Astrocyte of the spinal cord (primary cell): ENCODE results near the gene GRM8.

Experiments used
- DNase-seq: peaks from one replicate; pipeline ENCODE4 v3.0.0; 2011; ENCODE audit warnings: low read depth, low spot score
- H3K4me3 ChIP-seq: 2 replicates; pipeline ENCODE4 v1.5.1; 2011; ENCODE audit warnings: low read depth, mild to moderate bottlenecking, low read length, moderate library complexity
- CTCF ChIP-seq: IDR thresholded peaks from 2 replicates; pipeline ENCODE4 v1.5.1; 2012; ENCODE audit warnings: low read depth, mild to moderate bottlenecking, low read length, inconsistent platforms
- in situ Hi-C: cut with HindIII; loops from 2 replicates; pipeline ENCODE4 v1.10.0; 2017; ENCODE audit warnings: low sequenced_read_pairs

The GRM8 gene

GRCh38 chr7:126635545-126635944 is 617.2 kb downstream of the GRM8 start:
- no peak for TF ChIP-seq CTCF
- in situ Hi-C loops = no loop called here
- no peak for DNase-seq
- H3K4me3 ChIP-seq = no peak overlapping the region

GRCh38 chr7:126608339-126608776 is 644.4 kb downstream of the GRM8 start:
- peak; percentile 38 for TF ChIP-seq CTCF
- DNase-seq = no peak
- in situ Hi-C loops = no loop called here
- no peak overlapping the region for H3K4me3 ChIP-seq

- no peak for TF ChIP-seq CTCF
- in situ Hi-C loops = no loop called here
- no peak for DNase-seq
- H3K4me3 ChIP-seq = no peak overlapping the region
Measured at GRCh38 chr7:126606331-126606730, 646.4 kb downstream of the GRM8 start.

- in situ Hi-C loops = no loop called here
- H3K4me3 ChIP-seq = no peak overlapping the region
- no peak for TF ChIP-seq CTCF
- no peak for DNase-seq
Measured at GRCh38 chr7:126605553-126605952, 647.2 kb downstream of the GRM8 start.

- no peak for DNase-seq
- TF ChIP-seq CTCF = no peak
- H3K4me3 ChIP-seq = no peak overlapping the region
- in situ Hi-C loops = no loop called here
Measured at GRCh38 chr7:126605056-126605455, 647.7 kb downstream of the GRM8 start.

- no peak for DNase-seq
- no peak overlapping the region for H3K4me3 ChIP-seq
- in situ Hi-C loops = no loop called here
- no peak for TF ChIP-seq CTCF
Measured at GRCh38 chr7:126589068-126589684, 663.6 kb downstream of the GRM8 start.
